SK-N-MC (cell line): ENCODE data around the gene GNAT2.

Experiments used
- EZH2 ChIP-seq: fragments of 200-600 bp; sonication (generic); IDR thresholded peaks from one replicate; pipeline ENCODE4 v1.6.1; 2017; ENCODE audit warnings: antibody characterized with exemption
- FOXP2 ChIP-seq: optimal IDR thresholded peaks from 2 replicates; pipeline ENCODE3; 2011; ENCODE audit warnings: mild to moderate bottlenecking, moderate library complexity; ENCODE audit not compliant: insufficient read depth; ENCODE audit errors: extremely low read length, control extremely low read depth
- POLR2AphosphoS5 ChIP-seq: IDR thresholded peaks from 2 replicates; pipeline ENCODE4 v1.6.1; 2012; ENCODE audit warnings: mild to moderate bottlenecking, low read depth, low read length, borderline replicate concordance

- no peak for TF ChIP-seq POLR2AphosphoS5
- no peak for TF ChIP-seq EZH2
- TF ChIP-seq FOXP2 = no peak
Measured at GRCh38 chr1:109617291-109617801, 2.1 kb downstream of the GNAT2 start.
